RWPE2 (cell line): ENCODE data around the gene ZNHIT1.
A peak's percentile ranks its signal among the peaks of the same experiment; 100 is the strongest.

Source experiments
- ATAC-seq: fragments of 200-7000 bp; cut with Tn5 transposase; 3 replicates; pipeline ENCODE4 v1.9.1; 2021; ENCODE audit warnings: low read depth
- DNase-seq: peaks from one replicate; pipeline ENCODE4 v3.0.0-alpha.2; 2020; ENCODE audit warnings: low spot score
- H3K27ac ChIP-seq: fragments of 450-650 bp; 2 replicates; pipeline ENCODE4 v1.5.1; 2017; ENCODE audit warnings: mild to moderate bottlenecking; ENCODE audit not compliant: poor library complexity, severe bottlenecking
- H3K27me3 ChIP-seq: fragments of 250-450 bp; sonication (Bioruptor Pico); 2 replicates; pipeline ENCODE4 v1.5.1; 2021; ENCODE audit warnings: mild to moderate bottlenecking, moderate library complexity; ENCODE audit not compliant: insufficient read depth, poor library complexity, severe bottlenecking
- H3K36me3 ChIP-seq: fragments of 250-450 bp; sonication (Bioruptor Pico); 2 replicates; pipeline ENCODE4 v1.5.1; 2020; ENCODE audit warnings: low read depth, mild to moderate bottlenecking, moderate library complexity
- H3K4me1 ChIP-seq: fragments of 250-450 bp; sonication (Bioruptor Pico); 2 replicates; pipeline ENCODE4 v1.5.1; 2021; ENCODE audit warnings: mild to moderate bottlenecking, moderate library complexity; ENCODE audit not compliant: insufficient read depth, poor library complexity, severe bottlenecking
- H3K4me3 ChIP-seq: fragments of 250-450 bp; sonication (Bioruptor Pico); 2 replicates; pipeline ENCODE4 v1.5.1; 2021; ENCODE audit warnings: mild to moderate bottlenecking, moderate library complexity; ENCODE audit not compliant: severe bottlenecking
- H3K9me3 ChIP-seq: fragments of 250-450 bp; sonication (Bioruptor Pico); 2 replicates; pipeline ENCODE4 v1.5.1; 2021; ENCODE audit warnings: mild to moderate bottlenecking, moderate library complexity; ENCODE audit not compliant: severe bottlenecking
- CTCF ChIP-seq: fragments of 450-650 bp; IDR thresholded peaks from one replicate; pipeline ENCODE4 v1.5.1; 2017; ENCODE audit warnings: mild to moderate bottlenecking, moderate library complexity; ENCODE audit not compliant: poor library complexity, severe bottlenecking

ZNHIT1 gene

GRCh38 chr7:101173752-101174244 is 44.2 kb upstream of the ZNHIT1 start:
- no peaks in the 10 kb centered on the region for H3K9me3 ChIP-seq
- H3K27ac ChIP-seq: no peak overlapping the region
- peak overlapping the region; percentile 8 for H3K4me3 ChIP-seq
- peaks cover 15% of the 10 kb centered on the region for H3K4me1 ChIP-seq
- ATAC-seq (peak; percentile 72), DNase-seq (no peak)
- peaks cover 76% of the 10 kb centered on the region for H3K27me3 ChIP-seq
- TF ChIP-seq CTCF: no peak
- H3K36me3 ChIP-seq: no peaks in the 10 kb centered on the region

- ATAC-seq (0 out of 3 replicates have a peak, but pooled peaks have one; percentile 1), DNase-seq (no peak)
- no peak overlapping the region for H3K4me3 ChIP-seq
- H3K27me3 ChIP-seq: peaks cover 75% of the 10 kb centered on the region
- peaks cover 9% of the 10 kb centered on the region for H3K4me1 ChIP-seq
- TF ChIP-seq CTCF: no peak
- no peaks in the 10 kb centered on the region for H3K36me3 ChIP-seq
- no peak overlapping the region for H3K27ac ChIP-seq
- no peaks in the 10 kb centered on the region for H3K9me3 ChIP-seq
Measured at GRCh38 chr7:101174322-101174854, 43.6 kb upstream of the ZNHIT1 start.

- H3K4me1 ChIP-seq: peaks cover 7% of the 10 kb centered on the region
- H3K27ac ChIP-seq: no peak overlapping the region
- no peak for DNase-seq
- H3K4me3 ChIP-seq: no peak overlapping the region
- no peaks in the 10 kb centered on the region for H3K36me3 ChIP-seq
- no peak for TF ChIP-seq CTCF
- H3K9me3 ChIP-seq: no peaks in the 10 kb centered on the region
- ATAC-seq: no peak
- peaks cover 75% of the 10 kb centered on the region for H3K27me3 ChIP-seq
Measured at GRCh38 chr7:101175664-101176063, 42.3 kb upstream of the ZNHIT1 start.

GRCh38 chr7:101177644-101178043 is 40.3 kb upstream of the ZNHIT1 start:
- Histone ChIP-seq H3K4me1 (peaks cover 7% of the 10 kb centered on the region), H3K36me3 (no peaks in the 10 kb centered on the region), H3K4me3 (no peak overlapping the region), H3K27ac (no peak overlapping the region), H3K27me3 (peaks cover 62% of the 10 kb centered on the region), H3K9me3 (no peaks in the 10 kb centered on the region)
- no peak for ATAC-seq
- no peak for DNase-seq
- TF ChIP-seq CTCF: no peak

GRCh38 chr7:101179117-101179516 is 38.8 kb upstream of the ZNHIT1 start:
- Histone ChIP-seq H3K9me3 (no peaks in the 10 kb centered on the region), H3K4me3 (no peak overlapping the region), H3K4me1 (no peaks in the 10 kb centered on the region), H3K36me3 (no peaks in the 10 kb centered on the region), H3K27ac (no peak overlapping the region), H3K27me3 (peaks cover 49% of the 10 kb centered on the region)
- ATAC-seq: no peak
- no peak for TF ChIP-seq CTCF
- no peak for DNase-seq
